AG08396 (cell line): ENCODE data around the gene HOXA1.

Source experiments
- DNase-seq: peaks from one replicate; pipeline ENCODE4 v3.0.0; 2012; ENCODE audit warnings: low spot score, mixed read lengths

Gene HOXA1

DNA sequence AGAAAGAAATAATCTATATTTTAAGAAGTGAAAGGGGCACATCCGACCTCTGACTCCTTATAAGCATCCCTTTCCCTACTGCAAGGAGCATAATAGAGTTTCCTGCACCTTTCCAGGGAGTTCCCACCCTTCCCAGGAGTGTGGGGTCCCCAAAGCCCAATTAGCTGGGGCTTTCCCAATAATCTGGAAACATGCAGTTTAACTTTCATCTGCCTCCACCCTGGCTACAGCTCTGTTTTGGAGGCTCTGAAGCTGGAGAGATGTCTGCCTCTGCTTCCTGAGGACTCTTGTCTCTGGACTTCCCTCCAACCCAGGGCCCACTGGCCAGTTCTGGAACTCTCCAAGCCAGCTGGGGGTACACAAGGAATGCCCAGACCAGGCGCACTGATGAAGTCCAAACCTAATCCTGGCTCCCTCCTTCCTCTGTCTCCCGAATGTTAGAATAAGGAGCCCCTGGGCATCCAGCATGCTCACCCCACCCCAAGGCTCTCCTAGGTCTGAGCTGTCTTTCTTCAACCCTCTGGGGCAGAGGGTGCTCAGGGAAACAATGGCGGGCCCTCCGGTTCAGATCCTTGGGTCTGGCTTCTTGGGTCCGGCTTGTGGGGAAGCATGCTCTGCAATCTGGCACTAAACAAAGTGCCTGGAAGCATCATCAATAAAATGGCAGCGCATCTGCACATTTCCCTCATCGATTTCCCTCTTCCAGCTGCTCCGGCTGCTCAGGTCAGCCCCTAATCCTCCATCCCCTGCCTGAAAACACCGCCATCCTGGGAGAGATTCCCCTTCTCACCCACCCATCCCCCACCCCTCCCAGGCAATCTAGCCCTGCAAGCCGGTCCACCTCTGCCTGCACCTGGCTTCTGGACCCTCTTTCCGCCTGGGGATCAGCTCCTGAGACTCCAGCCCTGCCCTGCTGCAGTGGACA lies 21.4 kb upstream of the HOXA1 start:
- no peak for DNase-seq

GRCh38 chr7:27116031-27116961 lies 20.5 kb upstream of the HOXA1 start:
- no peak for DNase-seq

- peak; percentile 82 for DNase-seq
Observed at GRCh38 chr7:27115221-27116026, 19.6 kb upstream of the HOXA1 start.

GRCh38 chr7:27114881-27115220 lies 19.1 kb upstream of the HOXA1 start:
- no peak for DNase-seq

DNA sequence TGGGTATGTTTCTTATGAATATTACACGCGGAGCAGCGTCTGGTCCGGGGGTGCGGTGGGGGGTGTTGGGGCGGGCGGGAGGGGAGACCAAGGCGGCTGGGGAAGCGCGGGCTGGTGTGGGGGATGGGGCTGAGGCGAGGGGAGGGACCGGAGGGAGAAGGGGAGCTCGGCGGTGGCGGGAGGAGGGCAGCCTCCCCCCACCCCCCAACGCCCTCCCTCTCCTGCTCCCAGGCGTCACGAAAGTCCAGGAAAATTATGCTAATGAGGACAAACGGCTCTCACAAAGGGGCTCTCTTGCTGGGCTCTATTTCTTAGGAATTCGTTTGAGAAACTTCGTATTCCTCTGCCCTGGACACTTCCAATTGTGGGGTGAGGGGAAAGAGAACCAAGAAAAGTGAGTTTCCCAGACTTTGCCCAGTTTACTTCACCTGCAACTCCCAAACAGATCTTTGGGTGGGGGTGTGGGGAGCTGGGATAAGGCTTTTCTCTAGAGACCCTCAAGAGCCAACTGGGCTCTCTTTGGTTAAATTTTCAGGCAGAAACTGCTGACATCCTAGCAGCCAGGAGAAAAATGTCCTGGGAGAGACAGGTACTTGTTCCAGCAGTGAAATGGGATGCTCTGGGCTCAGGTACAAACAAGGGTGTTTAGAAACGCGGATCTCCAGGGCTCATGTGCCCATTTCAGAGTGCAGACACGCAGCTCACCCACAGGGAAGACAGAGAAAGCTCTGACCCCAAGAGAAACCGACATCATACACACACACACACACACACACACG lies 18.4 kb upstream of the HOXA1 start:
- peak; percentile 44 for DNase-seq

GRCh38 chr7:27112955-27113949 lies 17.5 kb upstream of the HOXA1 start:
- peak; percentile 71 for DNase-seq

- no peak for DNase-seq
Observed at GRCh38 chr7:27112361-27112760, 16.6 kb upstream of the HOXA1 start.

- DNase-seq, result no peak
Observed at GRCh38 chr7:27111751-27112277, 16.0 kb upstream of the HOXA1 start.

DNA sequence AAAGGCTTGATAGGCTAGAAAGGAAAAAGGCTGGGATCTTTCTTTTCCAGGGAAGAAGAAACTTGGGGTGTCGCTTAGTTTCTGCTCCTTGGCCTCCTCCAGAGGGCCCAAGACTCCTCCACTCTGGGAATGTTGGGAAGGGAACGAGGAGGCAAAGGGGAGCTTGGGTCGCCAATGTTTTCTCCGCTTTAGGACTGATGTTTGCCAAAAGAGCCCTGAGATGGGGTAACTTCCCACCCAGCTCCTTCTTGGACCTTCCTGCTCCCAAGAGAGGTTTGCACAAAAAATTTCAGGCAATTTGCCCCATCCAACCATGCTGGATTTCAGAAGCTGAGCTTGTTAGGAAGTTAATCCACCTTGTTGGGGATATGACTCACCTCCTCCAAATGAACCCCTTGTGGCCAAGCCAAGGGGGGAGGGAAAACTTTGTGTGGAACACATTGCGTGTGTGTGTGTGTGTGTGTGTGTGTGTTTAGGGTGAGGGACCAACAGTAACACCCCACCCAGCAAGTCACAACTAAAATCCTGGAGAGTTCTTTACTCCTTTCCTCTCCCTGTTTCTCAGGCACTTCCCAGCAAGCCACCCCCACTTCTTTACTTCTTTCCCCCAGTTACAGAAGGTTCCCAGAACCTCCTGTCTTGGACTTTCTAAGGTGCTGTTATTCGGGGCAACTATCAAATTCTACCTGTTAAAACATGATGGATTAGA lies 15.4 kb upstream of the HOXA1 start:
- DNase-seq, result peak; percentile 61

DNA sequence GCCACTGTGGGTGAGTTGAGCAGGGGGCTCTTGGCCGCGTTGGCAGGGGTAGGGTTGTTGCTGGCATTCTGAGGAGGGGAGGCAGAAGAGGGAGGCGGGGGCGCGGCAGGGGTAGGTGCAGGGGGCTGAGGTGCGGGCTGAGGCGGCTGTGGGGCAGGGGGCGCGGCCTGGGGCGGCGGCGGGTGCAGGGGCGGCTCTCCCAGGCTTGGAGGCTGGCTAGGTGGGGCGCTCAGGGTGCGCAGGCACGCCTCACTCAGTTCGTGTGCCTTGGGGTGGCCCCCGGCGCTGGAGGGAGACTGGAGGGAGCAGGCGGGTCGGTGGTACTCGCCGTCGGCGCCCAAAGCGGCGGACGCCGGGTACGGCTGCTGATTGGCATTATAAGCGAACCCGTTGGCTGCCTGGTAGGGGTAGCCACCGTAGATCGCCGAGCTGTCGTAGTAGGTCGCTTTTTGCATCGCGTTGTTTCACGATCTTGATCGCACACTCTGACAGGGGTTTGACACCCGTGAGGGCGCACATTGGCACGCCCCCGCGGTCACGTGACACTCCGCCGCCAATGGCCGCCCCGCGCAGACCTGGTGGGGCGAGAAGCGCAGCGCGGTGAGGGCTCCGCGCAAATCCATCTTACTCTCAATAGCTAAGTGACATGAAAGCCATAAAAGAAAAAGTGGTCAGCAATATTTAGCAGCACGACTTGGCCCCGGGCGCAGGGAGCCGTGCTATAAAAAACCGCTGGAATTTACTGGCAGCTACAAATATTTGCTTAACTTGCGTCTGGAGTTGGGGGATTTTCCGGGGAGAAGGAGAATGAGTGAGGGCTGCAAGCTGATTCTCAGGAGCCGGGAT lies 14.6 kb upstream of the HOXA1 start:
- peak; percentile 85 for DNase-seq

DNA sequence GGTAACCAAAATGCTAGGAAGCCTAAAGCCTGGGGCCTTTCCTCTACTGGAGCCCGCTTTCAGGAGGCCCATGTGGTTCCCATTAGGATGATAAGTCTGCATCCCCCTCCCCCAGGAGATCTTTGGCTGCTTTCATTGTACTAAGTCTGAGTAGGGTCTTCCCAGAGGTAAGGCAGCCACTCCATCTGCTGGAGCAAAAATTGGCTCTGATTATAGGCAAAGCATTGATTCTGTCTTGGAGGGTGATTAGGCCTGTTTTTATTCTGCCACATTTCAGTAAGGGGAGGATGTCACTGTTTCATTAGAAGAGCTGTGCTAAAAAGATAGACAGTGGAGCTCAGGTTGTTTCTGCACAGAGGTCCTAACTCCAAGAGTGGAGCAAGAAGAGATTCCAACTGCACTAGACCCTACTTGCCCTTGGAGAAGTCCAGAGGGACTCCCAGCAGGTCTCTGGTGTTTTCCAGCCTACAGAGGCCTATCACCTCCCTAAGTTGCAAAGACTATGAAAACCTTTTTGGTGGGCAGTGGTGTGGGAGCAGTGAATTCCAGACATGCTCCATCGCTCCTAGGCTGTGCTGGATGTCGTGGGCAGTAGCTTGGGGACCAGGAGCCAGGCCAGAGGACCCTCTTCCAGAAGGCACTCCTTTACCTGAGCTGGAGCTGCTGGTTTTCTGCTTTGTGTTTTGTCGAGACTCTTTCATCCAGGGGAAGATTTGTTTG lies 13.8 kb upstream of the HOXA1 start:
- no peak for DNase-seq

- peak; percentile 79 for DNase-seq
Observed at GRCh38 chr7:27108390-27109127, 12.8 kb upstream of the HOXA1 start.

DNA sequence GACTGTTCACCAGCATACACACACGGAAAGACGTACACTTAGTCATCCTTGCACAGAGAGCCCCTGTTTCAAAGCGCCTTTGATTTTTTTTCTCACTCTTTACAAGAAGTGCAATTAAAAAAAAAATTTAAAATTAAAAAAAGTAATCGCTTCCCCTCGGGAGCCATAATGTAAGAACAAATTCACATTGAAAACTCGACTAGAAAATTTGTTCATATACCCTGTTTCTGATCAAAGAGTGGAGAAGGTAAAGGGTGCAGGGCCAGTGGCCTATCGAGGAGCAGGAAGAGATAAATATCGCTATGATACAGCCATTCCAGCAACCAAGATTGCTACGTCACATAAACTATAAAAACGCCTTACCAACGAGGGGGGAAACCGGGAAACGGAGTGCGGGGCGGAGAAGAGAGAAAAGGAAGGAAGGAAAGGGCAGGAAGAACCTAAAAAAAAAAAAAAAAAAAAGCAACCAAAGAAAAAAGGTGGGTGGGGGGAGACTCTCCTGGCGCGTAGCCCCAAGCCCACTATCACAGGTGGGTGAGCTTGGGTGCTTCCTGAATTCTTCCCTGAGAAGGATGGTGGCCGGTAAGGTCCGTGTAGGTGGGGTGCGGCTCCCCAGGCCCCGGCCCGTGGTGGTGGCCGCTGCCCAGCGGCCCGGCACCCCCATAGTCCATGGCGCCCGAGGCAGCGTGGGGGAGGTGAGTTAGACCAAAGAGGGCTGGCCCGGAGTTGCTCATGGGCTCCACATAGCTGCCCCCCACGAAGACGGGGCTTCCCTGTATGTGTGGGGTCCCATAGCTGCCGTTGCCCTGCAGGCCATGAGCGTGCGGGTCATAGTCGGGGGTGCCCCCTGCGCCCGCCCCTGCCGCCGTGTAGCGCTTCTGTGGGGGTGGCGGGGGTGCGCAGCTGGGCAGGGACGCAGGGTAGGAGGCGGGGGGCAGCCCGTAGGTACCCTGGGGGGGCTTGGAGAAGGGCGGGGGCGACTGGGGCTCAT lies 11.9 kb upstream of the HOXA1 start:
- peak; percentile 54 for DNase-seq

DNA sequence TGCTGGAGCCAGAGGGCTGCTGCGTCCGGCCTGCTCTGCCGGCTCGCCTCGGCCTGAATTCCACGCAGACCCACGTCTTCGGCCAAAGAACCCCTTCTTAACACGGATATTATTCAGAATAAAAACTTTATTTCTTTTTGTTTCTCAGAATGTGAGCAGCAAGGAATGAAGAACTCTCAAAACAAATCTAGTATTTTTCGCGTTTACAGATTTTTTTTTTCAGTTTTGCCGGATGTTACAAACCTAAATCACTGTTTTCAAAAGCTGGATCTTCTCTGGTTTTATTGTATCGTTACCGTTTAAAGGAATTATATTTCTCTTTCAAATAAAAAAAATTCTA lies 11.1 kb upstream of the HOXA1 start:
- DNase-seq, result no peak

- peak; percentile 52 for DNase-seq
Observed at GRCh38 chr7:27106181-27106900, 10.5 kb upstream of the HOXA1 start.
